Thyroid gland (tissue), 4 donors: ENCODE data around the gene CD8A.

Source experiments
- CTCF ChIP-seq, 6 experiments: fragments of 200-600 bp in 3 of 6; fragments of 450-650 bp in 3 of 6; sonication (generic) in 3 of 6; IDR thresholded peaks; one replicate each; pipeline ENCODE4 v1.5.1; 2016 to 2019; ENCODE audit warnings: antibody characterized with exemption in 6 of 6, mild to moderate bottlenecking in 2 of 6, inconsistent platforms in 1 of 6, moderate library complexity in 1 of 6
- POLR2A ChIP-seq, 2 donors: fragments of 450-650 bp; IDR thresholded peaks; one replicate each; pipeline ENCODE4 v1.6.1; 2017; ENCODE audit warnings: antibody characterized with exemption in 2 of 2, mild to moderate bottlenecking in 2 of 2, moderate library complexity in 1 of 2

GRCh38 chr2:86765310-86765695 is 25.4 kb downstream of the CD8A start:
- no peak for TF ChIP-seq CTCF (IDR thresholded peaks at IDR 0.05)
- no peak for TF ChIP-seq POLR2A (IDR thresholded peaks at IDR 0.05)
